Cardiac muscle cell (in vitro differentiated cells and primary cell): ENCODE measurements around the gene MUSTN1. TPM values are rescaled to one million over a fixed set of nuclear protein-coding genes. Genes with fewer than 3 reads are reported as not detected.

Source experiments
- DNase-seq, 2 donors: peaks; one replicate each; pipeline versions ENCODE4 v3.0.0 to v3.0.0-alpha.2; 2010 to 2017; ENCODE audit warnings: low read depth in 1 of 2, low spot score in 1 of 2
- H3K27ac ChIP-seq: fragments of 200-600 bp; sonication (generic); 2 replicates; pipeline ENCODE4 v1.5.1; 2016
- H3K27me3 ChIP-seq: fragments of 200-600 bp; sonication (generic); 2 replicates; pipeline ENCODE4 v1.6.0; 2016; ENCODE audit warnings: control low read depth
- H3K36me3 ChIP-seq: fragments of 200-600 bp; sonication (generic); 2 replicates; pipeline ENCODE4 v1.5.1; 2016; ENCODE audit warnings: control low read depth
- H3K4me1 ChIP-seq: fragments of 200-600 bp; sonication (generic); 2 replicates; pipeline ENCODE4 v1.8.1; 2017; ENCODE audit warnings: low read depth, mild to moderate bottlenecking, mixed run types
- H3K4me3 ChIP-seq: fragments of 200-600 bp; sonication (generic); 2 replicates; pipeline ENCODE4 v1.5.1; 2016; ENCODE audit warnings: mild to moderate bottlenecking
- H3K9me3 ChIP-seq: fragments of 200-600 bp; sonication (generic); 2 replicates; pipeline ENCODE4 v1.5.1; 2017; ENCODE audit warnings: low read depth, mild to moderate bottlenecking, control low read depth
- polyA plus RNA-seq: library from polyadenylated mRNA; unstranded; fragments of >200 nt; fragmentation: Nextera tagmentation; extraction: Ambion mirVana; gene quantifications from 2 replicates; pipeline ENCODE4 v1.2.1, GENCODE V29; 2016
- total RNA-seq: library from RNA; depleted of rRNA; stranded (reverse); fragments of >200 nt; gene quantifications from 2 replicates; pipeline ENCODE4 v1.2.3, GENCODE V29; 2016
- TF ChIP-seq, protein P1 (sequence below): IDR thresholded peaks from 2 replicates; pipeline ENCODE4 v1.5.1; 2012; ENCODE audit warnings: low read depth, mild to moderate bottlenecking, low read length

MUSTN1 gene
- total and polyA plus RNA-seq, 2 experiments from 2014 or later, result not detected

DNA sequence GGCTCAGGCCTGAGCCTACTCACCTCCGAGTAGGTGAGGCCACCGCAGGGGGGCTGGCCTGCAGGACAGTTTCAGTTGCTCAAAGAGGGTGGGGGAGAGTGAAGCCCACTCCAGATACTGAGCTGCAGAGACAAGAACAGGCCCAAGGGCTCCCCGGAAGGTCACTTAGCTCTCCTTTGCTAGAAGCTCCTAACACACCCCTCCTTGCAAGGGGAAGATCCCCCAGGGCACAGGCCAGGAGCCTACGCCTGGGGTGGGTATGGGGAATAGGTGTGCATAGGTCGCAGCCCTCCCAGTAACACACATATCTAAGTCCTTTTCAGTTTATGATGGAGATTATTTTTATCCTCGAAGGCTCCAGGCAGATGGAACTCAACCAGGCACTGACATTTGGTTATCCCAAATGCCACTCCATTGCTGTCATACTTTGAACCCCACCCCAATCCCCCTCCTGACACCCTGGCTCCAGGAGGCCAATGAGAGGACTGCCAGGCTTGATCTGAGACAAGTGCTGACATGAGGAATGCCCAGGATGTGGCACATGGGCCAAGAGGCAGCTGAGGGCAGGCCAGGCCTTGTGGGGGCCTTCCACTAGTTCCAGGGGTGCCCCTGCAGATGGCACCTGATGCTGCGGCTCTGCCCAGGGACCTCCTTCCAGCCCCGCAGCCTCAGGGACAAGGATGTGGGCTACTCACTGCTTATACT is 1.1 kb upstream of the MUSTN1 start:
- no peaks in the 10 kb centered on the region for H3K27me3 ChIP-seq
- no peak for DNase-seq
- H3K36me3 ChIP-seq, result no peaks in the 10 kb centered on the region
- no peaks in the 10 kb centered on the region for H3K9me3 ChIP-seq
- TF ChIP-seq, protein P1, sequence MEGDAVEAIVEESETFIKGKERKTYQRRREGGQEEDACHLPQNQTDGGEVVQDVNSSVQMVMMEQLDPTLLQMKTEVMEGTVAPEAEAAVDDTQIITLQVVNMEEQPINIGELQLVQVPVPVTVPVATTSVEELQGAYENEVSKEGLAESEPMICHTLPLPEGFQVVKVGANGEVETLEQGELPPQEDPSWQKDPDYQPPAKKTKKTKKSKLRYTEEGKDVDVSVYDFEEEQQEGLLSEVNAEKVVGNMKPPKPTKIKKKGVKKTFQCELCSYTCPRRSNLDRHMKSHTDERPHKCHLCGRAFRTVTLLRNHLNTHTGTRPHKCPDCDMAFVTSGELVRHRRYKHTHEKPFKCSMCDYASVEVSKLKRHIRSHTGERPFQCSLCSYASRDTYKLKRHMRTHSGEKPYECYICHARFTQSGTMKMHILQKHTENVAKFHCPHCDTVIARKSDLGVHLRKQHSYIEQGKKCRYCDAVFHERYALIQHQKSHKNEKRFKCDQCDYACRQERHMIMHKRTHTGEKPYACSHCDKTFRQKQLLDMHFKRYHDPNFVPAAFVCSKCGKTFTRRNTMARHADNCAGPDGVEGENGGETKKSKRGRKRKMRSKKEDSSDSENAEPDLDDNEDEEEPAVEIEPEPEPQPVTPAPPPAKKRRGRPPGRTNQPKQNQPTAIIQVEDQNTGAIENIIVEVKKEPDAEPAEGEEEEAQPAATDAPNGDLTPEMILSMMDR, result no peak
- H3K4me3 ChIP-seq, result no peak overlapping the region
- H3K4me1 ChIP-seq, result no peaks in the 10 kb centered on the region
- no peak overlapping the region for H3K27ac ChIP-seq

DNA sequence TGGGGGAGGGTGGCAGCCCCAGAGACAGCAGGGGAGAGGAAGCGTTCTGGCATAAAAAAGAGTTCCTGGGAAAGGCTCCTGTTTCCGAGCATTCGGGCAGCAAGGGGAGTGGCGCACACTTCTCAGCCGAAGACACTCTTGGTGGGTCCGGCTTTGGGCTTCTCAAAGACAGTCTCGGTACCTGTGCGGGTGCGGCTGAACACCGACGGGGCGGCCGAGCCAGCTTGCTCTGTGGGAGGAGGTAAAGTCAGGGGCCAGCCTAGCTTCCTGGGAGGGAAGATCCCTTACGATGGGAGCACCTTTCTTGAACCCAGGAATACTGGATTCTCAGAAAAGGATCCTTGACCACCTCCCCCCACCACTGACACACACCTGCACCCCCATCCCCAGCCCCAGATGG is 1.6 kb downstream of the MUSTN1 start:
- DNase-seq, result no peak
- Histone ChIP-seq H3K27ac (no peak overlapping the region), H3K27me3 (no peaks in the 10 kb centered on the region), H3K4me1 (no peaks in the 10 kb centered on the region), H3K36me3 (no peaks in the 10 kb centered on the region), H3K9me3 (no peaks in the 10 kb centered on the region), H3K4me3 (no peak overlapping the region)
- TF ChIP-seq, protein P1, result no peak

DNA sequence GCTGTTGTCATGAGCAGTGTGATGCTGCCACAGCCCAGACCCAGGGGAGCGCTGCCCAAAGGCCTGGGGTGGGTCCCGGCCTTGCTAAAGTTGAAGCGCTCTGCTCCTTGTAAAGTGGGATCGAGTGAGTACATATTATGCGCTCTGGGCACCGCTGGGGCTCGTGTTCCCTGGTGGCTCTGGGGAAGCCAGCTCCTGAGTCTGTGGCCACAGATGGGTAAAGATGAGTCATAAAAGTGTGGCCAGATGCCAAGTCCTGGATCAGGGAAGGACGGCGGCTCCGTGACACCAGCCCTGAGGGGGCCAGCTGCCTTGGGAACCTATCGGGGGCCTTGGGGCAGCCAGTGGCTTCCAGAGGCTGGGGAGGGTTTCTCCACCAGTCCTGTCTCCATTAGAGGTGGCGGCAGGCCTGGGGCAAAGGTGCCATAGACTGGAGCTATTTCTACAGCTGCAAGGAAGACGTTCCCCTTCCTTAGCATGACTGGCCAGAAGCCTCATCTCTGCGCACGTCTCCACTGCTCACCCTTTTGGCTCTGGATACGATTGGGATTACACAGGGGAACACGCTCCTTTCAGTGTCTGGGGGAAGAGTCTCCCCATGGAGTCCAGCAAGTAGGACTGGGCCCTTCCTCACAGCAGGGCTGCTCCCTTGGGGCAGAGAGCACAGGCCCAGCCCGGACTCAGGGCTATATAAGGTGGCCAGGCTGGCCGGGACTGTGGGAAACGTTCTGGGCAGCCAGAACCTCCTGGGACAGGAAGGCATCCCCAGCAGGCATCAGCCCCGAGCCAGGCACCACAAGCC is 3.1 kb downstream of the MUSTN1 start:
- TF ChIP-seq, protein P1, result no peak
- H3K27ac ChIP-seq, result no peak overlapping the region
- H3K36me3 ChIP-seq, result no peaks in the 10 kb centered on the region
- peak in 1 of 2 donors; percentile 74 for DNase-seq
- H3K4me1 ChIP-seq, result no peaks in the 10 kb centered on the region
- H3K4me3 ChIP-seq, result no peak overlapping the region
- H3K9me3 ChIP-seq, result no peaks in the 10 kb centered on the region
- no peaks in the 10 kb centered on the region for H3K27me3 ChIP-seq

DNA sequence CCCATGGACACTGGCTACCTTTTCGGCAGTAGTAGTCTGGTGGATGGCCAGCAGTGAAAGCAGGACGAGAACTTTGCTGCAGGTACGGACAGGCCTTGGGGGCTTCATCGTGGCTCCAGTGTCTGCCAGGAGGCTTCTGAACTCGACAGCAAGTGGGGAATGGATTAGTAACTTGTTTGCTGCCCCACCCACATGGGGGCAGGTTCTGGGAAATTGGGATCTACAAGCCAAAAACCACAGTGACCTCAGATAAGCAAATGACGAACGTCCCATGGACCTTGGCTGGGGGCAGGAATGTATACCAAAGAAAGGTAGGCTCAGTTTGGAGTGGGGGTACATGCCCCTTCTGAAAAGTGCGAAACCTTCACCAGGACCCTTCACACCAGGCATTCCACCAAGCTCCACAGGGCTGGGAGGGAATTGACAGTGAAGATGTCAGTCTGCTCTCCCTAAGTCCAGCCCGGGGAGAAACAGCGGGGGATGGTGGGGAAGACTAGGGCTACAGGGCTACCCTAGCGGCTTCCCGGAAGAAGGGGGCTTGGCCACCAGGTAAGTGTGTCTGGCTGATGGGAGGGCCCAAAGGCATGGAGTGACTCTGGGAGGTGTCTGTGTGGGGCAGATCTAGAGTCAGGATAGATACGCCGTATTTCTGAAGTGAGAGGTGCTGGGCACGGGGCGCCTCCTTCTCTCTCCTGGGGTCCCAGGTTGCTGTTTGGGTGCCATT is 4.1 kb downstream of the MUSTN1 start, which contains the start of gene ITIH4:
Gene ITIH4 (minus strand): TSS at position 138 of the 724 bp plus-strand sequence. CDS start 30 bp downstream, at position 108.
- Histone ChIP-seq H3K4me3 (no peak within 1 kb of the TSS), H3K27ac (no peak within 1 kb of the TSS), H3K36me3 (no peaks in the 10 kb centered on the region), H3K27me3 (no peaks in the 10 kb centered on the region), H3K4me1 (no peaks in the 10 kb centered on the region), H3K9me3 (no peaks in the 10 kb centered on the region)
- DNase-seq, result peak in 1 of 2 donors; percentile 18
- TF ChIP-seq, protein P1, result no peak

DNA sequence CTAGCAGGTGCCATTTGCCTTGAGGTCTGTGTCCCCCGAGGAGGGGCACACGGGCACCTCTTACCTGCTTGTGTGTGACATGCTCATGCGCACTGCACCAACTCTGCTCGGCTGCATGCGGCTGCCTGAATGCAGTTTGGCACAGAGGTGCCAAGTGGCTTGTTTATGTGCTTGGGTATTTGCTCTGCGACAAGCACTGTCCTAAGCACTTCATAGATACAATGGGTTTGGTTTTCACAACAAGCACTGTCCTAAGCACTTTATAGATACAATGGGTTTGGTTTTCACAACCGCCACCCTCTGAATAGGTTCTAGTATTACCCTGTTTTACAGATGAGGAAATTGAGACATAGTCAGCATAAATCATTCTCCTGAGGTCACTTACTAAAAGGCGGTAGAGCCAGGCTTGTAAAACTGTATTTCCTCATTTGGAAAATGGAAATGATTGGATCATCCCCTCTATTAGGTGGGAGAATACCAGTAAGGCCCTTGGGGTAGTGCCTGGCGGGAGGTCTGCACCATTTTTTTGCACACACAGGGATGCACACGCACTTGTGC is 4.8 kb downstream of the MUSTN1 start:
- no peak overlapping the region for H3K27ac ChIP-seq

More for the DNA sequence above, 4.8 kb downstream of the MUSTN1 start:
- Histone ChIP-seq H3K9me3 (no peaks in the 10 kb centered on the region), H3K4me1 (no peaks in the 10 kb centered on the region), H3K36me3 (no peaks in the 10 kb centered on the region), H3K27me3 (no peaks in the 10 kb centered on the region), H3K4me3 (no peak overlapping the region)
- DNase-seq, result no peak
- TF ChIP-seq, protein P1, result no peak
